CD4-positive, CD25-positive, alpha-beta regulatory T cell (primary cell): Measurements from ENCODE around the gene ZSCAN5B. TPM values are rescaled to one million over a fixed set of nuclear protein-coding genes. Genes with fewer than 3 reads are reported as not detected.
"Not testable (repeated sequence)": the region's sequence is repeated elsewhere in the genome, so short reads cannot be mapped to it uniquely, and the experiment has no call there.

Source experiments
- ATAC-seq, 2 donors: fragments of 150-1000 bp; cut with Tn5 transposase; one replicate each; pipeline ENCODE4 v1.10.0; 2021; ENCODE audit warnings: low read depth in 2 of 2, moderate number of reproducible peaks in 2 of 2, moderate library complexity in 1 of 2
- DNase-seq, 3 donors: peaks; one replicate each; pipeline versions ENCODE4 v3.0.0 to v3.0.0-alpha.2; 2012 to 2022; ENCODE audit warnings: mixed read lengths in 1 of 3
- H3K27ac ChIP-seq: one replicate; pipeline ENCODE4 v1.7.0; 2013; ENCODE audit warnings: mild to moderate bottlenecking, low read length; ENCODE audit not compliant: insufficient read depth, poor library complexity, severe bottlenecking
- H3K27me3 ChIP-seq: one replicate; pipeline ENCODE4 v1.7.0; 2013; ENCODE audit warnings: low read length; ENCODE audit not compliant: control insufficient read depth, insufficient read depth
- H3K36me3 ChIP-seq: one replicate; pipeline ENCODE4 v1.7.0; 2013; ENCODE audit warnings: mild to moderate bottlenecking, low read length, moderate library complexity; ENCODE audit not compliant: control insufficient read depth, insufficient read depth
- H3K4me1 ChIP-seq: 2 replicates; pipeline ENCODE4 v1.7.0; 2013; ENCODE audit warnings: mild to moderate bottlenecking, low read length; ENCODE audit not compliant: insufficient read depth, control insufficient read depth, poor library complexity, severe bottlenecking
- H3K4me3 ChIP-seq: one replicate; pipeline ENCODE4 v1.7.0; 2013; ENCODE audit warnings: low read depth, mild to moderate bottlenecking, low read length, moderate library complexity
- H3K9me3 ChIP-seq, 2 experiments: 1 replicate in 1 of 2; 2 replicates in 1 of 2; pipeline ENCODE4 v1.7.0; 2013; ENCODE audit warnings: low read length in 2 of 2, mild to moderate bottlenecking in 1 of 2, moderate library complexity in 1 of 2; ENCODE audit not compliant: control insufficient read depth in 2 of 2
- H3K27ac Mint-ChIP-seq, 3 donors: one replicate each; pipeline ENCODE4 v1.8.0; 2020 to 2022; ENCODE audit warnings: mild to moderate bottlenecking in 3 of 3, mixed read lengths in 3 of 3, moderate library complexity in 2 of 3
- H3K27me3 Mint-ChIP-seq: one replicate; pipeline ENCODE4 v1.8.0; 2022; ENCODE audit warnings: mild to moderate bottlenecking, mixed read lengths
- H3K36me3 Mint-ChIP-seq: one replicate; pipeline ENCODE4 v1.8.0; 2020; ENCODE audit warnings: mixed read lengths
- H3K4me1 Mint-ChIP-seq, 4 donors: one replicate each; pipeline ENCODE4 v1.8.0; 2020 to 2022; ENCODE audit warnings: mixed read lengths in 4 of 4, mild to moderate bottlenecking in 1 of 4
- H3K4me3 Mint-ChIP-seq, 4 donors: one replicate each; pipeline ENCODE4 v1.8.0; 2020 to 2022; ENCODE audit warnings: mild to moderate bottlenecking in 4 of 4, mixed read lengths in 4 of 4, moderate library complexity in 3 of 4
- H3K9me3 Mint-ChIP-seq, 7 donors: one replicate each; pipeline ENCODE4 v1.8.0; 2020 to 2022; ENCODE audit warnings: mixed read lengths in 7 of 7, mild to moderate bottlenecking in 3 of 7, moderate library complexity in 2 of 7
- polyA plus RNA-seq, 4 donors: library from polyadenylated mRNA; unstranded; fragments of 300-500 nt; fragmentation: Illumina TruSeq; gene quantifications; one replicate each; pipeline ENCODE4 v1.2.3, GENCODE V29; 2021
- total RNA-seq: library from RNA; stranded (reverse); gene quantifications from one replicate; pipeline ENCODE4 v1.2.3, GENCODE V29; 2022

Gene ZSCAN5B, protein sequence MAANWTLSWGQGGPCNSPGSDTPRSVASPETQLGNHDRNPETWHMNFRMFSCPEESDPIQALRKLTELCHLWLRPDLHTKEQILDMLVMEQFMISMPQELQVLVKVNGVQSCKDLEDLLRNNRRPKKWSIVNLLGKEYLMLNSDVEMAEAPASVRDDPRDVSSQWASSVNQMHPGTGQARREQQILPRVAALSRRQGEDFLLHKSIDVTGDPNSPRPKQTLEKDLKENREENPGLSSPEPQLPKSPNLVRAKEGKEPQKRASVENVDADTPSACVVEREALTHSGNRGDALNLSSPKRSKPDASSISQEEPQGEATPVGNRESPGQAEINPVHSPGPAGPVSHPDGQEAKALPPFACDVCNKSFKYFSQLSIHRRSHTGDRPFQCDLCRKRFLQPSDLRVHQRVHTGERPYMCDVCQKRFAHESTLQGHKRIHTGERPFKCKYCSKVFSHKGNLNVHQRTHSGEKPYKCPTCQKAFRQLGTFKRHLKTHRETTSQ
- total RNA-seq (not detected), polyA plus RNA-seq (not detected)

GRCh38 chr19:56197646-56198045 lies at the start of gene ZSCAN5B:
Gene ZSCAN5B (minus strand): TSS chr19:56197783. CDS start chr19:56193052, 4,731 bp downstream.
- not testable (repeated sequence) for H3K27ac ChIP-seq, H3K27ac Mint-ChIP-seq, H3K4me1 Mint-ChIP-seq, H3K9me3 Mint-ChIP-seq, H3K4me3 Mint-ChIP-seq, DNase-seq, H3K27me3 ChIP-seq, H3K9me3 ChIP-seq, H3K4me3 ChIP-seq, H3K4me1 ChIP-seq, H3K36me3 ChIP-seq, H3K27me3 Mint-ChIP-seq, H3K36me3 Mint-ChIP-seq, ATAC-seq

GRCh38 chr19:56245764-56246163 lies 48.2 kb upstream of the ZSCAN5B start:
- H3K27ac Mint-ChIP-seq, H3K27me3 ChIP-seq, H3K4me1 ChIP-seq, H3K27me3 Mint-ChIP-seq, H3K4me3 ChIP-seq, H3K9me3 ChIP-seq, DNase-seq, H3K27ac ChIP-seq, ATAC-seq, H3K4me3 Mint-ChIP-seq, H3K4me1 Mint-ChIP-seq, H3K36me3 Mint-ChIP-seq, H3K36me3 ChIP-seq, H3K9me3 Mint-ChIP-seq: not testable (repeated sequence)

- peaks cover 0 to under 1% (median 0%) of the 10 kb centered on the region in 7 donors for H3K9me3 Mint-ChIP-seq
- DNase-seq (no peak), ATAC-seq (no peak)
- no peak overlapping the region for H3K4me3 ChIP-seq
- no peak overlapping the region for H3K4me3 Mint-ChIP-seq
- H3K4me1 Mint-ChIP-seq: no peaks in the 10 kb centered on the region
- H3K36me3 ChIP-seq: no peaks in the 10 kb centered on the region
- H3K27ac ChIP-seq: no peak overlapping the region
- H3K4me1 ChIP-seq: no peaks in the 10 kb centered on the region
- H3K36me3 Mint-ChIP-seq: peaks cover 3% of the 10 kb centered on the region
- H3K27ac Mint-ChIP-seq: no peak overlapping the region
- H3K27me3 ChIP-seq: no peaks in the 10 kb centered on the region
- H3K9me3 ChIP-seq: no peaks in the 10 kb centered on the region
- H3K27me3 Mint-ChIP-seq: no peaks in the 10 kb centered on the region
Measured at GRCh38 chr19:56245121-56245740, 47.6 kb upstream of the ZSCAN5B start.

- DNase-seq: no peak
- Mint-ChIP-seq H3K4me3 (no peak overlapping the region), H3K27me3 (peaks cover 7% of the 10 kb centered on the region), H3K9me3 (no peaks in the 10 kb centered on the region), H3K36me3 (peaks cover 19% of the 10 kb centered on the region), H3K4me1 (no peaks in the 10 kb centered on the region), H3K27ac (no peak overlapping the region)
- no peak for ATAC-seq
- no peak overlapping the region for H3K4me3 ChIP-seq
- H3K27ac ChIP-seq: no peak overlapping the region
- H3K4me1 ChIP-seq: no peaks in the 10 kb centered on the region
- H3K9me3 ChIP-seq: no peaks in the 10 kb centered on the region
- no peaks in the 10 kb centered on the region for H3K36me3 ChIP-seq
- no peaks in the 10 kb centered on the region for H3K27me3 ChIP-seq
Measured at GRCh38 chr19:56223481-56223880, 25.9 kb upstream of the ZSCAN5B start.

DNA sequence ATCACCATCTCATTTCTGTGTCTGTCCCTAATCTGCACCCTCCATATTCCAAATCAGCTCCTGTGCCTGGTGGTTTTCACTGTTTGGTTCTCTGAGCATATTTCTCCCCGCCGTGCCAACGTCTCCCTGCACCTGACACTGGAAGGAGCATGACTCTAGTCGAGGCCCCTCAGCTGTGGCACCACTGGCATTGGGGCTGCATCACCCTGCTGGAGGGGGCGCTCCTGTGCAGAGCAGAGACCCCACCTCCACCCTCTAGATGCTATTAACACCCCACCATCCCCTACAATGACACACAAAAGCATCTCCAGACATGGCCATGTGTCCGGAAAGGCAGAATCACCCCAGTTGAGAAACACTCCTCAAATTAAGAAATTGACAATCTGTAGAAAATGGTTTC lies 25.3 kb upstream of the ZSCAN5B start:
- H3K36me3 Mint-ChIP-seq: peaks cover 19% of the 10 kb centered on the region
- Histone ChIP-seq H3K4me1 (no peaks in the 10 kb centered on the region), H3K9me3 (no peaks in the 10 kb centered on the region), H3K4me3 (no peak overlapping the region), H3K36me3 (no peaks in the 10 kb centered on the region), H3K27ac (no peak overlapping the region), H3K27me3 (no peaks in the 10 kb centered on the region)
- H3K9me3 Mint-ChIP-seq: no peaks in the 10 kb centered on the region
- no peak overlapping the region for H3K4me3 Mint-ChIP-seq
- peaks cover 0 to 2% (median 0%) of the 10 kb centered on the region in 4 donors for H3K4me1 Mint-ChIP-seq
- H3K27me3 Mint-ChIP-seq: peaks cover 10% of the 10 kb centered on the region
- no peak overlapping the region for H3K27ac Mint-ChIP-seq
- DNase-seq: no peak
- no peak for ATAC-seq

- H3K9me3 Mint-ChIP-seq: no peaks in the 10 kb centered on the region
- no peak overlapping the region for H3K27ac Mint-ChIP-seq
- Histone ChIP-seq H3K27me3 (peaks cover 2% of the 10 kb centered on the region), H3K4me1 (no peaks in the 10 kb centered on the region), H3K9me3 (no peaks in the 10 kb centered on the region), H3K36me3 (no peaks in the 10 kb centered on the region), H3K4me3 (no peak overlapping the region), H3K27ac (no peak overlapping the region)
- H3K27me3 Mint-ChIP-seq: peaks cover 17% of the 10 kb centered on the region
- peaks cover 0 to 2% (median 0%) of the 10 kb centered on the region in 4 donors for H3K4me1 Mint-ChIP-seq
- no peak for ATAC-seq
- H3K4me3 Mint-ChIP-seq: no peak overlapping the region
- DNase-seq: no peak
- peaks cover 19% of the 10 kb centered on the region for H3K36me3 Mint-ChIP-seq
Measured at GRCh38 chr19:56221851-56222250, 24.3 kb upstream of the ZSCAN5B start.

- not testable (repeated sequence) for DNase-seq, H3K4me3 ChIP-seq, ATAC-seq, H3K27ac ChIP-seq, H3K4me3 Mint-ChIP-seq, H3K4me1 Mint-ChIP-seq, H3K9me3 Mint-ChIP-seq, H3K4me1 ChIP-seq, H3K9me3 ChIP-seq, H3K27ac Mint-ChIP-seq, H3K36me3 ChIP-seq, H3K27me3 ChIP-seq
- Mint-ChIP-seq H3K36me3 (peaks cover 19% of the 10 kb centered on the region), H3K27me3 (peaks cover 20% of the 10 kb centered on the region)
Measured at GRCh38 chr19:56221442-56221841, 23.9 kb upstream of the ZSCAN5B start.
